ENCODE measurements around the gene SLC48A1. TPM values are rescaled to one million over a fixed set of nuclear protein-coding genes. Genes with fewer than 3 reads are reported as not detected.

SLC48A1 gene
- total RNA-seq, 4 donors from 2014 or later, result 19.9 to 76.7 (median 23.1) TPM

DNA sequence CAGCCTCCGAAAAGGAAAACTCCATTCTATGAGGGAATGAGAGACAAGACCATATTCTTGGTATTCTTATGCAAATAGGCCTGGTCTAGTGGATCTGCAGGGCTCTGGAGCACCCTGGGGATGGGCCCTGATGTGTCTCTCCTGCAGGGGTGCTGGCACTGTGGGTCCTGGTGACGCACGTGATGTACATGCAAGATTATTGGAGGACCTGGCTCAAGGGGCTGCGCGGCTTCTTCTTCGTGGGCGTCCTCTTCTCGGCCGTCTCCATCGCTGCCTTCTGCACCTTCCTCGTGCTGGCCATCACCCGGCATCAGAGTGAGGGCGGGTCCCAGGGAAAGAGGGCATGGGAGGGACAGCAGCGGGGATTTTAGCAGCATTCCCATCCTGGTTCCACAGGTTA, 5.8 kb downstream of the SLC48A1 start:
- intact Hi-C loops (cut with DNase I; ENCODE audit: low total_unique reads), result loop anchor here (2.0 to 5.0 kb wide), 2 partner anchors 58 to 67 kb away; no protein-coding TSS in a partner anchor

GRCh38 chr12:47779301-47779942, 6.4 kb downstream of the SLC48A1 start:
- in situ Hi-C loops (cut with MboI; ENCODE audit: low pct_ligation_motif_present in 1 of 4, low pct_unique_long_range_greater_than_20kb in 1 of 4, low sequenced_read_pairs in 3 of 4) (loop anchor here in 2 of 4 donors (5.0 to 10.0 kb wide), 2 partner anchors 62 to 65 kb away; no protein-coding TSS in a partner anchor), intact Hi-C loops (cut with DNase I; ENCODE audit: low total_unique reads) (loop anchor here (2.0 to 5.0 kb wide), 2 partner anchors 57 to 67 kb away; no protein-coding TSS in a partner anchor)
- 0 to 42% methylated on average over 2 to 18 of the region's 19 CpGs for WGBS, 2 donors (ENCODE audit: low coverage in 1 of 2)
- peaks cover 0 to 4% (median under 1%) of the 10 kb centered on the region in 4 donors for H3K36me3 ChIP-seq
- H3K4me1 ChIP-seq, result peaks cover 26 to 45% (median 31%) of the 10 kb centered on the region in 4 donors
- no peaks in the 10 kb centered on the region for H3K9me3 ChIP-seq
- TF ChIP-seq CTCF (IDR thresholded peaks at IDR 0.05) (peak; percentile 93 to 97 (median 95)), POLR2AphosphoS5 (IDR thresholded peaks at IDR 0.05) (peak in 1 of 3 donors; percentile 21), EP300 (IDR thresholded peaks at IDR 0.05; ENCODE audit: low read depth) (no peak)
- H3K27me3 ChIP-seq, result no peaks in the 10 kb centered on the region
- H3K4me3 ChIP-seq, result no peak overlapping the region
- H3K27ac ChIP-seq, result peak overlapping the region in 1 of 4 donors; percentile 55
- peak; percentile 91 for DNase-seq

More for the DNA sequence above, 5.8 kb downstream of the SLC48A1 start:
- 64 to 70% methylated on average over 1 to 14 of the region's 14 CpGs for WGBS, 2 donors (ENCODE audit: low coverage in 1 of 2)
- in situ Hi-C loops (cut with MboI; ENCODE audit: low pct_ligation_motif_present in 1 of 4, low pct_unique_long_range_greater_than_20kb in 1 of 4, low sequenced_read_pairs in 3 of 4), result loop anchor here in 2 of 4 donors (5.0 to 10.0 kb wide), 2 partner anchors 62 to 64 kb away; no protein-coding TSS in a partner anchor
- Histone ChIP-seq H3K9me3 (no peaks in the 10 kb centered on the region), H3K27me3 (no peaks in the 10 kb centered on the region), H3K4me1 (peaks cover 32 to 51% (median 37%) of the 10 kb centered on the region in 4 donors), H3K36me3 (no peaks in the 10 kb centered on the region), H3K4me3 (no peak overlapping the region), H3K27ac (peak overlapping the region in 1 of 4 donors; percentile 16)
- TF ChIP-seq EP300 (IDR thresholded peaks at IDR 0.05; ENCODE audit: low read depth) (no peak), CTCF (IDR thresholded peaks at IDR 0.05) (no peak), POLR2AphosphoS5 (IDR thresholded peaks at IDR 0.05) (no peak), POLR2A (IDR thresholded peaks at IDR 0.05) (no peak)
- DNase-seq, result no peak

DNA sequence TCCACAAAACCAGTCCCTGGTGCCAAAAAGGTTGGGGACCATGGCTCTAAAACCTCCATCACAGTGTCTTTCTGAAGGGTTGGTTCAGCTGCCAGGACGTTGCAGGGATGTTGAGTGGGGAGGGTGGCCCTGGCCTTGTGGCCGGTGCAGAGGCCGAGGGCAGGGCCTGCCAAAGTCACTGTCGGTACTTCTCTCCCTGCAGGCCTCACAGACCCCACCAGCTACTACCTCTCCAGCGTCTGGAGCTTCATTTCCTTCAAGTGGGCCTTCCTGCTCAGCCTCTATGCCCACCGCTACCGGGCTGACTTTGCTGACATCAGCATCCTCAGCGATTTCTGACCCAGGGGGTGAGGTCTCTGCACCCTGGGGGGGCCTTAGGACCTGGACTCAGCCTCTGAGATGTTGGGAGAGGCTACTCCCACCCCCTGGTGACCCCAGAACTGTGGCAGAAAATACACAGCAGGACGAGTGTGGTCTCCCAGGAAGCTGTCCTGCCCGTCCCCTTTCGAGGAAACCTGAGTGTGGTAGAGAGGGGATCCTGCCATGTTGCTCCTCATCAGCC, 7.0 kb downstream of the SLC48A1 start:
- H3K9me3 ChIP-seq, result no peaks in the 10 kb centered on the region
- TF ChIP-seq POLR2AphosphoS5 (IDR thresholded peaks at IDR 0.05), result no peak
- TF ChIP-seq CTCF (IDR thresholded peaks at IDR 0.05), result no peak
- no peak for TF ChIP-seq EP300 (IDR thresholded peaks at IDR 0.05; ENCODE audit: low read depth)
- TF ChIP-seq POLR2A (IDR thresholded peaks at IDR 0.05), result no peak
- H3K36me3 ChIP-seq, result peaks cover 0 to 10% (median 3%) of the 10 kb centered on the region in 4 donors
- peaks cover 20 to 39% (median 27%) of the 10 kb centered on the region in 4 donors for H3K4me1 ChIP-seq
- H3K27ac ChIP-seq, result peak overlapping the region in 1 of 4 donors; percentile 55
- intact Hi-C loops (cut with DNase I; ENCODE audit: low total_unique reads), result loop anchor here (2.0 to 5.0 kb wide), 2 partner anchors 57 to 68 kb away; no protein-coding TSS in a partner anchor
- H3K4me3 ChIP-seq, result no peak overlapping the region
- WGBS, 2 donors (ENCODE audit: low coverage in 1 of 2), result 60 to 77% methylated on average over 1 to 11 of the region's 11 CpGs
- in situ Hi-C loops (cut with MboI; ENCODE audit: low pct_ligation_motif_present in 1 of 4, low pct_unique_long_range_greater_than_20kb in 1 of 4, low sequenced_read_pairs in 3 of 4), result loop anchor here in 2 of 4 donors (5.0 to 10.0 kb wide), 3 partner anchors 55 to 65 kb away; no protein-coding TSS in a partner anchor
- no peak for DNase-seq
- no peaks in the 10 kb centered on the region for H3K27me3 ChIP-seq
